ENCODE data around the gene CCDC38. TPM values are rescaled to one million over a fixed set of nuclear protein-coding genes. Genes with fewer than 3 reads are reported as not detected.

Gene CCDC38
- total and polyA plus RNA-seq, 4 donors: 0.67 to 0.75 TPM; not detected in 2

DNA sequence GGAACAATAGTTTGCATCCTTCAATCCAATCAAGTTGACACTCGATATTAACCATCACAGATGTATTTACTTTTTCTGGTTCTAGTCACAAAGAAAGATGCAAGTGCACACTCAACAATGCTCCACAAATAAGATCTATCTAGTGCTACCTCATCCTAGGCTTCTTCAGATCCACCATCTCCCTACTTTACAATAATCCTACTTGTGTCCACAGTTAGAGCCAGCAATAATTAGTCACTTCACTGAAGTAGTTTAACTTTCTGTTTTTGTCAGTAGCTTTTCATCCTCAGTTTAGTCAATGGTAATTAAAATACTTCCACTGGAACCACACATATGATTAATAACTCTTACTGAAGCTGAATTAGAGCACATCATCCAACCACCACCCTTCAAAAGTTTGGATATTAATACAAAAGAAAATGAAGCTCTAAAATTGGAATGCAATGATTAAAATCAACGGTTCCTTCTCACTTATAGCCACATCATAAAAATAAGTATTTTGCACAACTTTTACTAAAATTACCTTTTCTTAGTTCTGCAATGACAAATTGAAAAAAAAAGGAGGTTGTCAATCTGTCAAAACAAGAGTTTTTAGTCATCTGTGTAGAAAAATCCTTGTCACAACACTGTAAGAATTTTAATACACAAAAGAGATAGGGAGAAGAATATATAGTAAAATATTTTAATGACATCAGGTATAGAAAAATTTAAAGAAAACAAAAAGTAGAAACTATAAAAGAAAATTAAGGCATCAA, 111.9 kb downstream of the CCDC38 start:
- WGBS (ENCODE audit: insufficient coverage): 94% methylated on average over 1 of the region's 2 CpGs
- H3K4me3 ChIP-seq (ENCODE audit: low read depth, low read length): no peak overlapping the region

GRCh38 chr12:95829395-95829794, 113.0 kb downstream of the CCDC38 start:
- no peak for DNase-seq (ENCODE audit: low read depth in 4 of 6, low spot score in 6 of 6)
- Histone ChIP-seq H3K27ac (ENCODE audit: low read depth, low read length) (no peak overlapping the region), H3K4me1 (ENCODE audit: control insufficient read depth, insufficient read depth, low read length) (no peaks in the 10 kb centered on the region), H3K27me3 (ENCODE audit: control insufficient read depth, insufficient read depth, low read length) (no peaks in the 10 kb centered on the region), H3K4me3 (ENCODE audit: low read depth, low read length) (no peak overlapping the region), H3K9me3 (ENCODE audit: control insufficient read depth, insufficient read depth, low read length) (no peaks in the 10 kb centered on the region), H3K36me3 (ENCODE audit: control insufficient read depth, insufficient read depth, low read length) (no peaks in the 10 kb centered on the region)

More for the DNA sequence above, 111.9 kb downstream of the CCDC38 start:
- Histone ChIP-seq H3K9me3 (ENCODE audit: control insufficient read depth, insufficient read depth, low read length) (no peaks in the 10 kb centered on the region), H3K27me3 (ENCODE audit: control insufficient read depth, insufficient read depth, low read length) (no peaks in the 10 kb centered on the region), H3K36me3 (ENCODE audit: control insufficient read depth, insufficient read depth, low read length) (no peaks in the 10 kb centered on the region), H3K27ac (ENCODE audit: low read depth, low read length) (no peak overlapping the region), H3K4me1 (ENCODE audit: control insufficient read depth, insufficient read depth, low read length) (no peaks in the 10 kb centered on the region)
- no peak for DNase-seq (ENCODE audit: low read depth in 4 of 6, low spot score in 6 of 6)

DNA sequence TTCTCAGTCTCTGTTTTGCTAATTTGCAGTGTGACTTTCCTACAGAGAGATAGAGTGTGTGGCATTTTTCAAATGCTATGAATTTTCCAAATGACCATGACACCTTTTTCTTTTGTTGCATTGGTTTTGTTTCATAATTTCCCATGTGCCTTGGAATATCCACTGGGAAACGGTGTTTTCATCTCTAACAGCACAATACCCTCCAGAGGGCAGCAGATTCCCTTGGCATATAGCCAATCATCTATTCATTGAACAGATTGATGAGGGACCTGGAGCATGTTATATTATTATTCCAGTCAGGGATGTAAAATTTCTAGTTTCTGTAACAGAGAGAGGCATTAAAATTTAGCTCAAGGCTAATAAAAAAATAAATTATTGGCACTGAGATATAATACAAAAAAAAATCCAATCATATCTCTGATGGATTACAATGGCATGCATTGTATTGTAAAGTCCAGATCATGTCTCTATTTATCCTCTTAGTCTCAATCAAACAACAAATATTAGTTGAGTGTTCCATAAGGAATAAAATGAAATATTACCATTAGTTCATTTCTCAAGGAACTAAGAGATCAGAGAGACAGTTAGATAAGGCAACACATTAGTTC, 122.2 kb downstream of the CCDC38 start:
- Histone ChIP-seq H3K4me3 (ENCODE audit: low read depth, low read length) (no peak overlapping the region), H3K9me3 (ENCODE audit: control insufficient read depth, insufficient read depth, low read length) (no peaks in the 10 kb centered on the region), H3K27me3 (ENCODE audit: control insufficient read depth, insufficient read depth, low read length) (no peaks in the 10 kb centered on the region), H3K4me1 (ENCODE audit: control insufficient read depth, insufficient read depth, low read length) (no peaks in the 10 kb centered on the region), H3K27ac (ENCODE audit: low read depth, low read length) (no peak overlapping the region), H3K36me3 (ENCODE audit: control insufficient read depth, insufficient read depth, low read length) (no peaks in the 10 kb centered on the region)
- peak in 5 of 6 donors; percentile 22 to 81 (median 29) for DNase-seq (ENCODE audit: low read depth in 4 of 6, low spot score in 6 of 6)
- whole genome bisulfite sequencing (ENCODE audit: insufficient coverage): no CpG with 5 or more reads among the region's 1 CpG

Other genes starting within 250 kb of the CCDC38 start
- gene NTN4, start 151.8 kb downstream of the CCDC38 start, total RNA-seq: 10 to 100 TPM; 10.2 to 16.6 TPM
- 10 to 100 TPM; 17.8 to 22.9 TPM for gene NTN4, start 151.8 kb downstream of the CCDC38 start, polyA plus RNA-seq (ENCODE audit: insufficient read length in 2 of 2)
- gene SNRPF, start 83.7 kb downstream of the CCDC38 start, total RNA-seq: 10 to 100 TPM; 16.3 to 21.0 TPM
- gene SNRPF, start 83.7 kb downstream of the CCDC38 start, polyA plus RNA-seq (ENCODE audit: insufficient read length in 2 of 2): 10 to 100 TPM; 52.6 to 63.7 TPM
- gene AMDHD1, start 717 bp upstream of the CCDC38 start, total RNA-seq: under 1 TPM; 0.39 to 0.69 TPM
- under 1 TPM; 0.33 to 0.87 TPM for gene AMDHD1, start 717 bp upstream of the CCDC38 start, polyA plus RNA-seq (ENCODE audit: insufficient read length in 2 of 2)
- gene HAL, start 53.7 kb upstream of the CCDC38 start, total RNA-seq: 1 to 10 TPM in 1 of 2 donors, under 1 TPM in 1; 0.33 to 1.6 TPM
- gene HAL, start 53.7 kb upstream of the CCDC38 start, polyA plus RNA-seq (ENCODE audit: insufficient read length in 2 of 2): under 1 TPM in 1 of 2 donors, not detected in 1; 0.29 TPM
- gene LTA4H, start 93.0 kb upstream of the CCDC38 start, total RNA-seq: 10 to 100 TPM; 59.7 to 93.3 TPM
- 10 to 100 TPM; 60.3 to 61.3 TPM for gene LTA4H, start 93.0 kb upstream of the CCDC38 start, polyA plus RNA-seq (ENCODE audit: insufficient read length in 2 of 2)

All from spinal cord (tissue), 10 donors.